ENCODE measurements around the gene TOR1AIP1.

- TF ChIP-seq TAF1 (IDR thresholded peaks at IDR 0.05; ENCODE audit: borderline replicate concordance, low read depth, low read length), result no peak
- TF ChIP-seq POLR2A (IDR thresholded peaks at IDR 0.05; ENCODE audit: low read depth, low read length), result no peak
Measured at GRCh38 chr1:179917601-179918429, 35.7 kb downstream of the TOR1AIP1 start.
